GM12891 (cell line): ENCODE results near the gene CD300LD.
A peak's percentile ranks its signal among the peaks of the same experiment; 100 is the strongest.

ENCODE experiments used
- DNase-seq: peaks from one replicate; pipeline ENCODE4 v3.0.0; 2011; ENCODE audit warnings: low spot score; ENCODE audit not compliant: insufficient read length
- FAIRE-seq: peaks from 2 replicates; lab custom pipeline; 2011; peaks lifted over from hg19 to GRCh38; lab: Jason Lieb, UNC
- PAX5 ChIP-seq: IDR thresholded peaks from 2 replicates; pipeline ENCODE4 v1.6.1; 2011; ENCODE audit warnings: low read length, moderate library complexity, mild to moderate bottlenecking; ENCODE audit not compliant: insufficient read depth, severe bottlenecking
- POLR2A ChIP-seq: IDR thresholded peaks from 2 replicates; pipeline ENCODE4 v1.6.1; 2011; ENCODE audit warnings: low read depth, low read length, control low read depth
- POLR2AphosphoS5 ChIP-seq: IDR thresholded peaks from 2 replicates; pipeline ENCODE4 v1.6.1; 2011; ENCODE audit warnings: low read depth, low read length, control low read depth
- POU2F2 ChIP-seq: IDR thresholded peaks from 2 replicates; pipeline ENCODE4 v1.6.1; 2011; ENCODE audit warnings: low read depth, mild to moderate bottlenecking, control low read depth, low read length, moderate library complexity
- SPI1 ChIP-seq: IDR thresholded peaks from 2 replicates; pipeline ENCODE4 v1.6.1; 2011; ENCODE audit warnings: low read depth, low read length, control low read depth
- TAF1 ChIP-seq: IDR thresholded peaks from 2 replicates; pipeline ENCODE4 v1.6.1; 2011; ENCODE audit warnings: low read depth, low read length, control low read depth

Gene CD300LD

GRCh38 chr17:74541176-74542111 lies 50.6 kb downstream of the CD300LD start:
- no peak for DNase-seq
- TF ChIP-seq POLR2AphosphoS5 (no peak), POLR2A (no peak), TAF1 (no peak), POU2F2 (no peak), SPI1 (no peak), PAX5 (no peak)
- no peak for FAIRE-seq

GRCh38 chr17:74539281-74539820 lies 52.7 kb downstream of the CD300LD start:
- FAIRE-seq, result no peak
- TF ChIP-seq TAF1, result no peak
- no peak for TF ChIP-seq PAX5
- TF ChIP-seq SPI1, result no peak
- TF ChIP-seq POU2F2, result no peak
- TF ChIP-seq POLR2A, result no peak
- TF ChIP-seq POLR2AphosphoS5, result no peak

GRCh38 chr17:74536890-74537289 lies 55.2 kb downstream of the CD300LD start:
- TF ChIP-seq POU2F2, result no peak
- no peak for TF ChIP-seq SPI1
- FAIRE-seq (no peak), DNase-seq (no peak)

More at GRCh38 chr17:74539281-74539820, 52.7 kb downstream of the CD300LD start:
- no peak for DNase-seq

DNA sequence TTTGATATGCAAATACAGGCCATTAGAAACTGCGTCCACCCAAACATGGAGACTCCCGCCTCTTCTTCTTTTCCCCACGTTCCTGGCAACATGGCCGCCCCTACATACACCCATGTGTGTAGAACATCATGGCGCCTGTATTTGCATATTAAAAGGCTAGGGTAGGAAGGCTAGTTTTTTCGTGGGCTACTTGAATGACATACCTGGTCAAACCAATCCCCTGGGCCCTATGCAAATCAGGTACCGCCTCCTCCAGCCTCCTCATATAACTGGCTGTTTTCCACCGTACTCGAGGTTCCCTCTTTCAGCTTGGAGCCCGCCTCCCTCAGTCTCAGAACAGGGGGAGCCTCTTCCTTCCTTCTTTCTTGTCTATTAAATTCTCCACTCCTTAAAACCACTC lies 60.0 kb downstream of the CD300LD start:
- TF ChIP-seq POLR2AphosphoS5 (no peak), POU2F2 (peak; percentile 95)
- DNase-seq (no peak), FAIRE-seq (peak; percentile 79)

DNA sequence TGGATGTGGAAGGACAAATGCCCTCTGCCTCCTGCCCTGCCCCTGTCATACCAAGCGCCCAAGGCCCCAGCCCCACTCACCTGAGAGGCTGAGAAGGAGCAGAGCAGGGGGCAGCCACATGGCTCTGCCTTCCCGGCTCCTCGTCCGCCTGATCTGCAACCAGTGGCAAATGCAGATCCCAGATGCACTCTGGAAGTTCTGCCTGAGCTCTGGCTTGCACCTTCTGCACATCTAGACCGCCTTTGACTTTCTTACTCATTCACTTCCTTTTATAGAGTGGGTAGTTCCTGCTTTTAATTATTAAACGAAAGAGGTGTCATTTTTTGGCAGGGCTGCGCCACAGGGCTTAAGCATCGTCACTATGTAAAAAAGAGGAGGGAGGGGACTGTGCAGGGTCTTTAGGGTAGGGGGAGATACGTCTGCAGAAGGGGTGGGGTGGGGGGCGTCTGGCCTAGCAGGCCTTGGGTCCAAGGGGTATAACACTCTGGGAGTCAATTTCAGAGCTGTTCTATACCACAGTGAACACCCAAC lies 60.8 kb downstream of the CD300LD start, which contains the start of gene CD300LB:
Gene CD300LB (minus strand): TSS at position 245 of the 531 bp plus-strand sequence. CDS start 125 bp downstream, at position 120.
- FAIRE-seq (no peak), DNase-seq (no peak)
- no peak for TF ChIP-seq POLR2A
- TF ChIP-seq SPI1, result 0 out of 2 replicates have a peak, but pooled peaks have one; percentile 17

- TF ChIP-seq TAF1 (no peak), SPI1 (no peak), POLR2AphosphoS5 (no peak), PAX5 (no peak), POLR2A (no peak), POU2F2 (no peak)
- FAIRE-seq (no peak), DNase-seq (no peak)
Measured at GRCh38 chr17:74530831-74531150, 61.3 kb downstream of the CD300LD start.
